Fibroblast of skin of abdomen (primary cell): Measurements from ENCODE around the gene COL26A1.

Source experiments
- DNase-seq: peaks from one replicate; pipeline ENCODE4 v3.0.0-alpha.2; 2013

Gene COL26A1

GRCh38 chr7:101536232-101536631 lies 173.6 kb downstream of the COL26A1 start:
- DNase-seq, result no peak

- DNase-seq, result no peak
Measured at GRCh38 chr7:101536668-101537067, 174.0 kb downstream of the COL26A1 start.

GRCh38 chr7:101537205-101537604 lies 174.5 kb downstream of the COL26A1 start:
- DNase-seq, result no peak

GRCh38 chr7:101537935-101538595 lies 175.4 kb downstream of the COL26A1 start:
- DNase-seq, result no peak

- DNase-seq, result peak; percentile 28
Measured at GRCh38 chr7:101538596-101539459, 176.2 kb downstream of the COL26A1 start.

GRCh38 chr7:101539784-101540183 lies 177.1 kb downstream of the COL26A1 start:
- no peak for DNase-seq

GRCh38 chr7:101542527-101543241 lies 180.0 kb downstream of the COL26A1 start:
- DNase-seq, result peak; percentile 20

- no peak for DNase-seq
Measured at GRCh38 chr7:101543242-101543766, 180.6 kb downstream of the COL26A1 start.

- DNase-seq, result no peak
Measured at GRCh38 chr7:101543846-101544245, 181.2 kb downstream of the COL26A1 start.

- no peak for DNase-seq
Measured at GRCh38 chr7:101545441-101546190, 182.9 kb downstream of the COL26A1 start.

GRCh38 chr7:101546308-101546936 lies 183.7 kb downstream of the COL26A1 start:
- no peak for DNase-seq

GRCh38 chr7:101547022-101547915 lies 184.6 kb downstream of the COL26A1 start:
- no peak for DNase-seq

GRCh38 chr7:101547916-101548661 lies 185.4 kb downstream of the COL26A1 start:
- DNase-seq, result no peak

GRCh38 chr7:101549734-101550133 lies 187.1 kb downstream of the COL26A1 start:
- DNase-seq, result no peak

- DNase-seq, result no peak
Measured at GRCh38 chr7:101550641-101551541, 188.2 kb downstream of the COL26A1 start.

- DNase-seq, result no peak
Measured at GRCh38 chr7:101553018-101553770, 190.5 kb downstream of the COL26A1 start.

GRCh38 chr7:101553771-101554445 lies 191.2 kb downstream of the COL26A1 start:
- no peak for DNase-seq
